CD4-positive, alpha-beta T cell treated with Interleukin-10 for 1 hour (primary cell): ENCODE results near the gene GPBP1L1.
"Not testable (repeated sequence)": the region's sequence is repeated elsewhere in the genome, so short reads cannot be mapped to it uniquely, and the experiment has no call there.

Experiments
- DNase-seq: peaks from one replicate; pipeline ENCODE4 v3.0.0-alpha.2; 2020

The GPBP1L1 gene

GRCh38 chr1:45679123-45679522, 7.2 kb downstream of the GPBP1L1 start:
- DNase-seq = no peak

GRCh38 chr1:45678489-45678888, 7.8 kb downstream of the GPBP1L1 start:
- no peak for DNase-seq

- DNase-seq = no peak
Measured at GRCh38 chr1:45677751-45678245, 8.5 kb downstream of the GPBP1L1 start.

GRCh38 chr1:45676553-45676952, 9.8 kb downstream of the GPBP1L1 start:
- DNase-seq = not testable (repeated sequence)

- no peak for DNase-seq
Measured at GRCh38 chr1:45674478-45674877, 11.9 kb downstream of the GPBP1L1 start.

GRCh38 chr1:45673956-45674355, 12.4 kb downstream of the GPBP1L1 start:
- DNase-seq = no peak

- no peak for DNase-seq
Measured at GRCh38 chr1:45669859-45670655, 16.3 kb downstream of the GPBP1L1 start.

- DNase-seq = no peak
Measured at GRCh38 chr1:45669379-45669778, 17.0 kb downstream of the GPBP1L1 start.

GRCh38 chr1:45668526-45668925, 17.8 kb downstream of the GPBP1L1 start:
- DNase-seq = no peak

- DNase-seq = no peak
Measured at GRCh38 chr1:45667321-45668111, 18.8 kb downstream of the GPBP1L1 start.

GRCh38 chr1:45666836-45667235, 19.5 kb downstream of the GPBP1L1 start:
- DNase-seq = no peak

- DNase-seq = no peak
Measured at GRCh38 chr1:45660336-45660735, 26.0 kb downstream of the GPBP1L1 start.

GRCh38 chr1:45659222-45659621, 27.1 kb downstream of the GPBP1L1 start:
- DNase-seq = no peak

GRCh38 chr1:45658171-45658570, 28.2 kb downstream of the GPBP1L1 start:
- no peak for DNase-seq

GRCh38 chr1:45656573-45657226, 29.6 kb downstream of the GPBP1L1 start:
- no peak for DNase-seq

- DNase-seq = no peak
Measured at GRCh38 chr1:45654540-45655280, 31.6 kb downstream of the GPBP1L1 start.

- DNase-seq = no peak
Measured at GRCh38 chr1:45647248-45648021, 38.9 kb downstream of the GPBP1L1 start.

- no peak for DNase-seq
Measured at GRCh38 chr1:45644661-45645060, 41.7 kb downstream of the GPBP1L1 start.

- no peak for DNase-seq
Measured at GRCh38 chr1:45643978-45644377, 42.4 kb downstream of the GPBP1L1 start.

- DNase-seq = no peak
Measured at GRCh38 chr1:45643321-45643720, 43.0 kb downstream of the GPBP1L1 start.

- no peak for DNase-seq
Measured at GRCh38 chr1:45640293-45640692, 46.0 kb downstream of the GPBP1L1 start.

GRCh38 chr1:45635211-45635610, 51.1 kb downstream of the GPBP1L1 start:
- DNase-seq = no peak
